Activated CD4-positive, alpha-beta T cell treated with anti-CD3 and anti-CD28 coated beads, Interleukin-2, Interleukin-6, amounts not matched to agents 100 ng/mL and 50 ng/mL, durations not matched to agents 16 hours and 8 hours (primary cell): ENCODE data around the gene ACCSL.

Experiments
- DNase-seq: peaks from one replicate; pipeline ENCODE4 v3.0.0-alpha.2; 2020

The ACCSL gene

GRCh38 chr11:44047931-44048431 is at the start of gene ACCSL:
Gene ACCSL, plus strand, starts transcription at chr11:44047981. Its CDS starts 56 bp downstream, at chr11:44048037.
- no peak for DNase-seq

- no peak for DNase-seq
These were observed 49.5 kb upstream of the ACCSL start for GRCh38 chr11:43998308-43998707.

- DNase-seq: no peak
These were observed 47.0 kb upstream of the ACCSL start for GRCh38 chr11:44000731-44001130.

GRCh38 chr11:44002191-44003093 is 45.3 kb upstream of the ACCSL start:
- DNase-seq: no peak

GRCh38 chr11:44003736-44004451 is 43.9 kb upstream of the ACCSL start:
- no peak for DNase-seq

GRCh38 chr11:44004452-44005062 is 43.2 kb upstream of the ACCSL start:
- no peak for DNase-seq

- no peak for DNase-seq
These were observed 42.6 kb upstream of the ACCSL start for GRCh38 chr11:44005063-44005701.

GRCh38 chr11:44005956-44006355 is 41.8 kb upstream of the ACCSL start:
- DNase-seq: no peak

GRCh38 chr11:44006917-44007361 is 40.8 kb upstream of the ACCSL start:
- no peak for DNase-seq

- no peak for DNase-seq
These were observed 40.2 kb upstream of the ACCSL start for GRCh38 chr11:44007481-44008087.

GRCh38 chr11:44008088-44008501 is 39.7 kb upstream of the ACCSL start:
- no peak for DNase-seq

- DNase-seq: no peak
These were observed 39.1 kb upstream of the ACCSL start for GRCh38 chr11:44008698-44009097.

GRCh38 chr11:44010789-44011251 is 37.0 kb upstream of the ACCSL start:
- no peak for DNase-seq

GRCh38 chr11:44011797-44012196 is 36.0 kb upstream of the ACCSL start:
- no peak for DNase-seq

- DNase-seq: no peak
These were observed 32.7 kb upstream of the ACCSL start for GRCh38 chr11:44014968-44015623.

- DNase-seq: no peak
These were observed 32.2 kb upstream of the ACCSL start for GRCh38 chr11:44015624-44016007.

GRCh38 chr11:44016131-44016530 is 31.6 kb upstream of the ACCSL start:
- DNase-seq: no peak

GRCh38 chr11:44016546-44017442 is 31.0 kb upstream of the ACCSL start:
- DNase-seq: peak; percentile 36

- DNase-seq: no peak
These were observed 30.2 kb upstream of the ACCSL start for GRCh38 chr11:44017443-44018126.

- no peak for DNase-seq
These were observed 29.7 kb upstream of the ACCSL start for GRCh38 chr11:44018127-44018521.
